Activated naive CD8-positive, alpha-beta T cell treated with anti-CD3 and anti-CD28 coated beads, Interleukin-2, amount 10 ng/mL, durations not matched to agents 7 days and 5 days (primary cell): Measurements from ENCODE around the gene NOL3. TPM values are rescaled to one million over a fixed set of nuclear protein-coding genes. Genes with fewer than 3 reads are reported as not detected.

Experiments
- ATAC-seq: fragments of 150-1000 bp; cut with Tn5 transposase; one replicate; pipeline ENCODE4 v1.10.0; 2021; ENCODE audit warnings: low read depth, moderate library complexity
- POLR2A ChIA-PET: fragments of 350-600 bp; sonication (Branson Sonifier 250); formaldehyde crosslinking; loops from one replicate; lab custom pipeline; 2021; ENCODE audit warnings: antibody characterized with exemption; lab: Charles Lee
- DNase-seq: peaks from one replicate; pipeline ENCODE4 v3.0.0; 2021
- H3K27ac Mint-ChIP-seq: one replicate; pipeline ENCODE4 v1.8.0; 2022; ENCODE audit warnings: mild to moderate bottlenecking, mixed read lengths
- H3K27me3 Mint-ChIP-seq: one replicate; pipeline ENCODE4 v1.8.0; 2022; ENCODE audit warnings: mild to moderate bottlenecking, moderate library complexity, mixed read lengths
- H3K36me3 Mint-ChIP-seq: one replicate; pipeline ENCODE4 v1.8.0; 2021; ENCODE audit warnings: mild to moderate bottlenecking, mixed read lengths
- H3K4me1 Mint-ChIP-seq: one replicate; pipeline ENCODE4 v1.8.0; 2021; ENCODE audit warnings: mixed read lengths
- H3K4me3 Mint-ChIP-seq: one replicate; pipeline ENCODE4 v1.8.0; 2022; ENCODE audit warnings: mild to moderate bottlenecking, moderate library complexity, mixed read lengths
- H3K9me3 Mint-ChIP-seq: one replicate; pipeline ENCODE4 v1.8.0; 2021; ENCODE audit warnings: mixed read lengths
- total RNA-seq, 2 experiments: library from RNA; stranded (reverse); gene quantifications; one replicate each; pipeline ENCODE4 v1.2.3, GENCODE V29; 2021

The NOL3 gene
- total RNA-seq, 2 experiments from 2014 or later, result 17.7 to 18.6 TPM

- H3K4me1 Mint-ChIP-seq, result peaks cover 9% of the 10 kb centered on the region
- peaks cover 15% of the 10 kb centered on the region for H3K36me3 Mint-ChIP-seq
- no peak for DNase-seq
- H3K27me3 Mint-ChIP-seq, result no peaks in the 10 kb centered on the region
- no peak for ATAC-seq
- POLR2A ChIA-PET, result no interaction called here
- H3K4me3 Mint-ChIP-seq, result no peak overlapping the region
- no peaks in the 10 kb centered on the region for H3K9me3 Mint-ChIP-seq
- no peak overlapping the region for H3K27ac Mint-ChIP-seq
Measured at GRCh38 chr16:67199808-67200198, 29.5 kb downstream of the NOL3 start.

DNA sequence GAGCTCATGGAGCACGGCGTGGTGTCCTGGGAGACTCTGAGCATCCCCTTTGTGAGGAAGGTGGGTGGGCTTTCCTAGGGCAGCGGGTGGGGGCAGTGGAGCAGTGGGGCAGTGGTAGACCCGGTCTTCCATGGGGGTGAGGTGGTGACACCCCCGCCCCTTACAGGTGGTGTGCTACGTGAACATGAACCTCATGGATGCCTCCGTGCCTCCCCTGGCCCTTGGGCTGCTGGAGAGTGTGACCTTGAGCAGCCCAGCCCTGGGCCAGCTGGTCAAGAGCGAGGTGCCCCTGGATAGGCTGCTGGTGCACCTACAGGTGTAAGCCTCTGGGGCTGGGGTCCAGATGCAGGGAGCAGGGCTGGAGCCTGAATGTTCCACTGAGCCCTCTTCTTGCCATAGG is 30.2 kb downstream of the NOL3 start:
- H3K4me1 Mint-ChIP-seq, result peaks cover 9% of the 10 kb centered on the region
- POLR2A ChIA-PET, result no interaction called here
- no peaks in the 10 kb centered on the region for H3K9me3 Mint-ChIP-seq
- peaks cover 15% of the 10 kb centered on the region for H3K36me3 Mint-ChIP-seq
- DNase-seq, result no peak
- no peak for ATAC-seq
- H3K4me3 Mint-ChIP-seq, result no peak overlapping the region
- H3K27ac Mint-ChIP-seq, result no peak overlapping the region
- H3K27me3 Mint-ChIP-seq, result no peaks in the 10 kb centered on the region

DNA sequence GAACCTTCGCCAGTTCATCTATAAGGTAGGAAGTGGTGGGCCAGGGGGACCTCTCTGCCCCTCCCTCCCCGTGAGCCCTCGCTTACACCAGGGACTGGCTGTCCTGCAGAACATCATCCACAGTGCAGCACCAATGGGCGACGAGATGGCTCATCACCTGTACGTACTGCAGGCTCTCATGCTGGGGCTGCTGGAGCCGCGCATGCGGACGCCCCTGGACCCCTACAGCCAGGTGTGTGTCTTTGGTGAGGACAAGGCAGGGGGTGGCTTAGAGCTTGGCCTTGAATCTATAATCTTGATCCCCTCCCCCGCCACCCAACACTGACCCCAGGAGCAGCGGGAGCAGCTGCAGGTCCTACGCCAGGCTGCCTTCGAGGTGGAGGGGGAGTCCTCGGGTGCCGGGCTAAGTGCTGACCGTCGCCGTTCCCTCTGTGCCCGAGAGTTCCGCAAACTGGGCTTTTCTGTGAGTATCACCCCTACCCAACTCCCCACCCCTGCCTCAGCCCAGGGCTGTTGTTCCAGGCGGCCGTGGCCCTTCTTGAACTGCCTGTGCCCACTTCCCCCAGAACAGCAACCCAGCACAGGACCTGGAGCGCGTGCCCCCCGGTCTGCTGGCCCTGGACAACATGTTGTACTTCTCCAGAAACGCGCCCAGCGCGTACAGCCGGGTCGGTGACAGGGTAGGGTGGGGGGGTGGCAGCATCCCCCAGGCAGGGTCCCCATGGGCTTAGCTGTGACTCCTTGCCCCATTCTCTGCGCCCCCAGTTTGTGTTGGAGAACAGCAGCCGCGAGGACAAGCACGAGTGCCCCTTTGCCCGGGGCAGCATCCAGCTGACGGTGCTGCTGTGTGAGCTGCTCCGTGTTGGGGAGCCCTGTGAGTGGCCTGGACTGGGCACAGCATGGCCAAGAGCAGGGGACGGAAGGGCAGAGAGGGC is 31.3 kb downstream of the NOL3 start:
- POLR2A ChIA-PET, result no interaction called here
- Mint-ChIP-seq H3K4me3 (no peak overlapping the region), H3K27me3 (no peaks in the 10 kb centered on the region), H3K36me3 (peaks cover 6% of the 10 kb centered on the region), H3K4me1 (peaks cover 6% of the 10 kb centered on the region), H3K9me3 (no peaks in the 10 kb centered on the region), H3K27ac (no peak overlapping the region)
- ATAC-seq (no peak), DNase-seq (no peak)

- no peak overlapping the region for H3K4me3 Mint-ChIP-seq
- ATAC-seq (no peak), DNase-seq (no peak)
- H3K36me3 Mint-ChIP-seq, result peaks cover 2% of the 10 kb centered on the region
- H3K27ac Mint-ChIP-seq, result no peak overlapping the region
- H3K27me3 Mint-ChIP-seq, result no peaks in the 10 kb centered on the region
- POLR2A ChIA-PET, result interaction anchor here (0.6 kb wide), 1 partner anchor 44 kb away, joined by 3 read pairs; no protein-coding TSS in a partner anchor
- no peaks in the 10 kb centered on the region for H3K9me3 Mint-ChIP-seq
- peaks cover 6% of the 10 kb centered on the region for H3K4me1 Mint-ChIP-seq
Measured at GRCh38 chr16:67202426-67202825, 32.1 kb downstream of the NOL3 start.

DNA sequence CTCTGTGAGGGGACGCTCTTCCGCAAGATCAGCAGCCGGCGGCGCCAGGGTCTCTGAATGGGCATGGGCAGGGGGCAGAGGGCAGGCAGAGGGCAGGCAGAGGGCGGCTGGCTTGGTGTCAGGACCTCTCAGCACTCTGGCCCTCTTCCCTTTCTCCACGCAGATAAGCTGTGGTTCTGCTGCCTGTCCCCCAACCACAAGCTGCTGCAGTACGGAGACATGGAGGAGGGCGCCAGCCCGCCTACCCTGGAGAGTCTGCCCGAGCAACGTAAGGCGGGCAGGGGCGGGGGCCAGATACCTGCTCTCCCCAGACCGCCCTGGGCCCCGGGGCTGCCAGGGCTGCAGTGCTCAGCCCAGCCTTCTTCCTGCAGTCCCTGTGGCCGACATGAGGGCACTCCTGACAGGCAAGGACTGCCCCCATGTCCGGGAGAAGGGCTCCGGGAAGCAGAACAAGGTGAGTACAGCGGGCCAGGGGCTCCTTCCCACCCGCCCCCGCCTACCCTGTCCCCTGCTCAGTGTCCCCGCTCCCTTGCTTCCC is 32.7 kb downstream of the NOL3 start:
- ATAC-seq (no peak), DNase-seq (no peak)
- H3K4me1 Mint-ChIP-seq, result peaks cover 6% of the 10 kb centered on the region
- H3K27ac Mint-ChIP-seq, result no peak overlapping the region
- no peaks in the 10 kb centered on the region for H3K9me3 Mint-ChIP-seq
- POLR2A ChIA-PET, result interaction anchor here (0.6 kb wide), 1 partner anchor 44 kb away, joined by 3 read pairs; no protein-coding TSS in a partner anchor
- peaks cover 2% of the 10 kb centered on the region for H3K36me3 Mint-ChIP-seq
- no peak overlapping the region for H3K4me3 Mint-ChIP-seq
- no peaks in the 10 kb centered on the region for H3K27me3 Mint-ChIP-seq

DNA sequence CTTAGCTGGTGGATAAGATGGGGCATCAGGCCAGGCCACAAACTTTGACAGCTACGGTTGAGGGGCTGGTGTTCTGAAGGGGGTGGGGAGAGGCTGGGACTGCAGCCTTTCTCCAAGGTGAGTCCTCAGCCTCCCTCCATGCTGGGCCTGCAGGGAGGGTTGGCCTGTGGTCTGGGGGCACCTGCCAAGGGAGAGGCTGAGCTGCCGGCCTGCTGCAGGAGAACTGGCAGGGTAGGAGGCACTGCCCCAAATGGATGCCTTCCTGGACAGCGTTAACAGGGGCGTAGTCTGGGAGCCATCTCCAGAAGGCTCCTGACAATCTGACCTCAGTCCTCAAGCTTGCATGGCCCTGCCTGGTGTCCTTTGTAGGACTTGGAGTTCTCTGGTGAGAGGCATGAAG is 33.7 kb downstream of the NOL3 start:
- Mint-ChIP-seq H3K9me3 (no peaks in the 10 kb centered on the region), H3K4me1 (peaks cover 2% of the 10 kb centered on the region), H3K36me3 (peaks cover 2% of the 10 kb centered on the region), H3K27ac (no peak overlapping the region), H3K4me3 (no peak overlapping the region), H3K27me3 (no peaks in the 10 kb centered on the region)
- POLR2A ChIA-PET, result interaction anchor here (0.7 kb wide), 1 partner anchor 11 kb away, joined by 3 read pairs; no protein-coding TSS in a partner anchor
- DNase-seq, result no peak
- ATAC-seq, result no peak

GRCh38 chr16:67206129-67206837 is 35.9 kb downstream of the NOL3 start:
- peaks cover 3% of the 10 kb centered on the region for H3K4me1 Mint-ChIP-seq
- POLR2A ChIA-PET, result interaction anchor here (1.0 kb wide), 1 partner anchor 21 kb away, joined by 4 read pairs; the partner anchor contains the start of gene TMEM208
- H3K4me3 Mint-ChIP-seq, result no peak overlapping the region
- H3K27me3 Mint-ChIP-seq, result no peaks in the 10 kb centered on the region
- H3K27ac Mint-ChIP-seq, result no peak overlapping the region
- no peaks in the 10 kb centered on the region for H3K9me3 Mint-ChIP-seq
- ATAC-seq (no peak), DNase-seq (no peak)
- H3K36me3 Mint-ChIP-seq, result no peaks in the 10 kb centered on the region

DNA sequence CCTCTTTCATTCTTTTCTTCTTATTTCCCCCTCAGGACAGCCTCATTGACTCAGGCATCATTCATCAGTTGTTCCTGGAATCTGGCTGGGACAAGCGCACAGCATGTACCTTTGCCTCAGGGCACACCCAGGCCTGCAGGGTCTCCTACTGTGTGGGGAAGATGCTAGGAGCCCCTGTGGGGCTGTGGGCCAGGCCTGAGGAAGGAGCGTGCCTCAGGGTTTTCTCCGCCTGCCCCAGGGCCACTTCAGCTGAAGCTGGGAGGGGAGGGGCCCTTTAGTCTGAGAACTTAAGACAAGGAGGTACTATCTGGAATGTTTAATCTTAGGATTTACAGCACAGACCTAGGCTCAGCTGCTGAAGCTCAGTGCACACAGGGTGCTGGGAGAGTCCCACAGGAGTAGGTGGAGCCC is 36.5 kb downstream of the NOL3 start:
- H3K27me3 Mint-ChIP-seq, result no peaks in the 10 kb centered on the region
- DNase-seq (no peak), ATAC-seq (no peak)
- H3K4me1 Mint-ChIP-seq, result peaks cover 3% of the 10 kb centered on the region
- no peak overlapping the region for H3K27ac Mint-ChIP-seq
- no peak overlapping the region for H3K4me3 Mint-ChIP-seq
- no peaks in the 10 kb centered on the region for H3K36me3 Mint-ChIP-seq
- H3K9me3 Mint-ChIP-seq, result no peaks in the 10 kb centered on the region
- POLR2A ChIA-PET, result interaction anchor here (1.0 kb wide), 1 partner anchor 20 kb away, joined by 4 read pairs; the partner anchor contains the start of gene TMEM208

DNA sequence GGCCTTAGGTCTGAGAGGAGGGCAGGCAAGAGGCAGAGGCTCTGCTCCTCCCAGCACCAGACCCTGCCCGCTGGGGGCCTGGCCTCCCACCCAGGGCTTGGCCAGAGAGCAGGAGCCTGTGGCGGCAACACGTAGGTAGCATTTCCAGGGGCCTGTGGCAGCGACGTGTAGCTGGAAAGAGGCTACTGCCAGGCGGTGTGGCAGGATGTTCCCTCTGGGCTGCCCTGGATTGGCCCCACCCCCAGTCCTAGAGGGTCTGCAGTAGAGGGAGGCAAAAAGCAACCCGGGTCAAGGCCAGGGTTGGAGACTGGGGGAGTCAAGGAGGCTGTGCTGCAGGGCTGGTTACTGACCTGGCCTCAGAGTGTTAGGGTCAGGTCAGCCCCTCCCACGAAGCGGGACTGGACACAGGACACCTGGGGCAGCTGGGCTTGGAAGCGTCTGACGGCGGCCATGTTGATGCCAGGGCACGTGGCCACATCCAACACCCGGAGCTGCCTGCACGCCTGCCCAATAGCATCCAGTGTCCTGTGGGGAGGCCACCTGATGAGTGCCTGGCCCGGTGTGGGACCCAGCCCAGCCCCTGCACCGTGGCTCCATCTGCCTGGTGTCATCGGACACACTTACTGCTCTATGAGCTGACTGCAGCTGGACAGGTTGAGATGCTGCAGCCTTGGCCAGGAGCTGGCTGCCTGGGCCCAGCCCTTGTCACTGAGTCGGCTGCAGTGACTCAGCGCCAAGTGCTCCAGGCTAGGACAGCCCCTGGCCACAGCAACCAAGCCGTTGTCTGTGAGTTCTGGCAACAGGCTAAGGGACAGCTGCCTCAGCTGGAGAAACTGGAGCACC is 37.1 kb downstream of the NOL3 start:
- Mint-ChIP-seq H3K4me3 (no peak overlapping the region), H3K4me1 (peaks cover 3% of the 10 kb centered on the region), H3K36me3 (no peaks in the 10 kb centered on the region), H3K9me3 (no peaks in the 10 kb centered on the region), H3K27me3 (no peaks in the 10 kb centered on the region), H3K27ac (no peak overlapping the region)
- POLR2A ChIA-PET, result interaction anchor here (1.0 kb wide), 1 partner anchor 19 kb away, joined by 4 read pairs; the partner anchor contains the start of gene TMEM208
- no peak for DNase-seq
- ATAC-seq, result no peak

GRCh38 chr16:67208154-67208896 is 38.0 kb downstream of the NOL3 start:
- no peaks in the 10 kb centered on the region for H3K36me3 Mint-ChIP-seq
- DNase-seq (no peak), ATAC-seq (no peak)
- H3K27me3 Mint-ChIP-seq, result no peaks in the 10 kb centered on the region
- H3K9me3 Mint-ChIP-seq, result no peaks in the 10 kb centered on the region
- POLR2A ChIA-PET, result interaction anchor here (0.6 to 1.4 kb wide), 3 partner anchors 10 to 29 kb away, joined by 3 to 4 read pairs (median 3); no protein-coding TSS in a partner anchor
- no peak overlapping the region for H3K27ac Mint-ChIP-seq
- H3K4me3 Mint-ChIP-seq, result no peak overlapping the region
- H3K4me1 Mint-ChIP-seq, result peaks cover 3% of the 10 kb centered on the region

- no peak for DNase-seq
Measured at GRCh38 chr16:67209565-67209964, 39.2 kb downstream of the NOL3 start.

More at GRCh38 chr16:67209565-67209964, 39.2 kb downstream of the NOL3 start:
- Mint-ChIP-seq H3K27me3 (no peaks in the 10 kb centered on the region), H3K4me1 (peaks cover 3% of the 10 kb centered on the region), H3K4me3 (no peak overlapping the region), H3K9me3 (no peaks in the 10 kb centered on the region), H3K36me3 (no peaks in the 10 kb centered on the region), H3K27ac (no peak overlapping the region)
- POLR2A ChIA-PET, result interaction anchor here (1.1 to 1.4 kb wide), 2 partner anchors 17 to 27 kb away, joined by 3 to 5 read pairs; partner anchors contain the start of gene TMEM208
- no peak for ATAC-seq
